HCT116 (cell line): ENCODE measurements around the gene EFCAB8. TPM values are rescaled to one million over a fixed set of nuclear protein-coding genes. Genes with fewer than 3 reads are reported as not detected.

Experiments
- ATAC-seq: fragments of 200-7000 bp; cut with Tn5 transposase; 2 replicates; pipeline ENCODE4 v1.9.1; 2020; ENCODE audit warnings: mild to moderate bottlenecking, moderate library complexity
- BruUV-seq: library from RNA; stranded (reverse); fragments of 400-500 nt; replicated peaks from 2 replicates; lab custom pipeline; 2021; lab: Mats Ljungman, UMichigan
- CTCF ChIA-PET: fragments of 300-600 bp; sonication (Branson Sonifier 250); formaldehyde crosslinking; loops from one replicate; lab custom pipeline; 2021; ENCODE audit warnings: antibody characterized with exemption; lab: Charles Lee
- POLR2A ChIA-PET: fragments of 300-600, 350-600 bp; sonication (Branson Sonifier 250); formaldehyde crosslinking; loops from one replicate; lab custom pipeline; 2021; ENCODE audit warnings: antibody characterized with exemption; lab: Charles Lee
- RAD21 ChIA-PET, 2 experiments: fragments of 300-600 bp; sonication (Branson Sonifier 250); formaldehyde crosslinking; loops; one replicate each; lab custom pipeline; 2023; ENCODE audit warnings: low total read pairs in 2 of 2; ENCODE audit not compliant: uncharacterized antibody in 2 of 2, unreplicated experiment in 2 of 2, low non-redundant PET in 1 of 2; lab: Charles Lee
- DNase-seq: peaks from one replicate; pipeline ENCODE4 v3.0.0-alpha.2; 2010; ENCODE audit warnings: low read depth, low spot score
- H2AFZ ChIP-seq: fragments of 200-600 bp; shearing (Covaris generic), sonication (generic); 2 replicates; pipeline ENCODE4 v1.6.1; 2017; ENCODE audit warnings: low read depth, mixed run types, mixed read lengths, antibody characterized with exemption, low read length; ENCODE audit not compliant: poor library complexity, severe bottlenecking
- H3K27ac ChIP-seq: 2 replicates; pipeline ENCODE4 v1.5.1; 2012; ENCODE audit warnings: low read depth, low read length
- H3K27me3 ChIP-seq: fragments of 200-600 bp; sonication (generic); 2 replicates; pipeline ENCODE4 v1.6.1; 2016; ENCODE audit warnings: mixed run types, low read length, mixed read lengths; ENCODE audit not compliant: insufficient read depth
- H3K36me3 ChIP-seq, 2 experiments: fragments of 200-500 bp in 1 of 2; fragments of 200-600 bp in 1 of 2; sonication (Bioruptor generic) in 1 of 2; sonication (generic) in 1 of 2; 2 replicates each; pipeline versions ENCODE4 v1.5.1 to v1.6.1; 2014 to 2016; ENCODE audit warnings: low read length in 2 of 2, inconsistent platforms in 1 of 2, mixed read lengths in 1 of 2, mixed run types in 1 of 2; ENCODE audit not compliant: insufficient read depth in 2 of 2, control insufficient read depth in 1 of 2
- H3K4me1 ChIP-seq, 2 experiments: fragments of 200-600 bp in 1 of 2; sonication (generic) in 1 of 2; 2 replicates each; pipeline versions ENCODE4 v1.5.1 to v1.6.1; 2012 to 2017; ENCODE audit warnings: low read length in 2 of 2, inconsistent platforms in 1 of 2, mild to moderate bottlenecking in 1 of 2, mixed read lengths in 1 of 2, mixed run types in 1 of 2, moderate library complexity in 1 of 2; ENCODE audit not compliant: insufficient read depth in 2 of 2, control insufficient read depth in 1 of 2
- H3K4me2 ChIP-seq: fragments of 200-600 bp; sonication (generic); 2 replicates; pipeline ENCODE4 v1.6.1; 2017; ENCODE audit warnings: mixed run types, low read length, mixed read lengths
- H3K4me3 ChIP-seq, 2 experiments: fragments of 200-600 bp in 1 of 2; sonication (generic) in 1 of 2; replicated peaks in 1 of 2; 2 replicates each; pipeline ENCODE4 v1.5.1; 2011 to 2016; ENCODE audit warnings: low read length in 2 of 2, control low read depth in 1 of 2, low read depth in 1 of 2, mild to moderate bottlenecking in 1 of 2, mixed read lengths in 1 of 2, mixed run types in 1 of 2
- H3K79me2 ChIP-seq: fragments of 200-600 bp; sonication (generic); 2 replicates; pipeline ENCODE4 v1.6.1; 2017; ENCODE audit warnings: mild to moderate bottlenecking, mixed run types, low read length, moderate library complexity, mixed read lengths; ENCODE audit not compliant: insufficient read depth
- H3K9ac ChIP-seq: fragments of 200-600 bp; sonication (generic); 2 replicates; pipeline ENCODE4 v1.6.1; 2016; ENCODE audit warnings: low read length, mixed read lengths
- H3K9me2 ChIP-seq: fragments of 200-600 bp; sonication (generic), shearing (Covaris generic); 2 replicates; pipeline ENCODE4 v1.6.1; 2017; ENCODE audit warnings: mixed run types, mild to moderate bottlenecking, moderate library complexity; ENCODE audit not compliant: insufficient read depth
- H3K9me3 ChIP-seq, 2 experiments: fragments of 200-500 bp in 1 of 2; fragments of 200-600 bp in 1 of 2; sonication (Bioruptor generic) in 1 of 2; sonication (generic) in 1 of 2; 2 replicates each; pipeline ENCODE4 v1.6.1; 2014 to 2017; ENCODE audit warnings: low read length in 2 of 2, mixed read lengths in 2 of 2, inconsistent platforms in 1 of 2, low read depth in 1 of 2, mild to moderate bottlenecking in 1 of 2, mixed run types in 1 of 2, moderate library complexity in 1 of 2; ENCODE audit not compliant: control insufficient read depth in 1 of 2, insufficient read depth in 1 of 2
- H4K20me1 ChIP-seq: fragments of 200-600 bp; sonication (generic), shearing (Covaris generic); 2 replicates; pipeline ENCODE4 v1.6.1; 2017; ENCODE audit warnings: mixed run types, mild to moderate bottlenecking, moderate library complexity; ENCODE audit not compliant: insufficient read depth
- CBX3 ChIP-seq: IDR thresholded peaks from 2 replicates; pipeline ENCODE4 v1.6.1; 2012; ENCODE audit warnings: low read depth
- CEBPB ChIP-seq: IDR thresholded peaks from 2 replicates; pipeline ENCODE4 v1.6.1; 2012; ENCODE audit warnings: low read depth
- ELF1 ChIP-seq: IDR thresholded peaks from 2 replicates; pipeline ENCODE4 v1.6.1; 2012; ENCODE audit warnings: low read depth, borderline replicate concordance
- EZH2 ChIP-seq: fragments of 200-600 bp; sonication (generic); IDR thresholded peaks from 2 replicates; pipeline ENCODE4 v1.6.1; 2017; ENCODE audit warnings: antibody characterized with exemption, mixed run types
- FOSL1 ChIP-seq: IDR thresholded peaks from 2 replicates; pipeline ENCODE4 v1.6.1; 2012; ENCODE audit warnings: low read depth
- JUND ChIP-seq: IDR thresholded peaks from 2 replicates; pipeline ENCODE4 v1.6.1; 2012
- POLR2AphosphoS5 ChIP-seq: IDR thresholded peaks from 2 replicates; pipeline ENCODE4 v1.6.1; 2011; ENCODE audit warnings: mild to moderate bottlenecking, low read depth, low read length, moderate library complexity
- RAD21 ChIP-seq: IDR thresholded peaks from 2 replicates; pipeline ENCODE4 v1.6.1; 2012; ENCODE audit warnings: low read depth, mild to moderate bottlenecking
- SIN3A ChIP-seq: IDR thresholded peaks from 2 replicates; pipeline ENCODE4 v1.6.1; 2012; ENCODE audit warnings: low read depth
- SP1 ChIP-seq: IDR thresholded peaks from 2 replicates; pipeline ENCODE4 v1.6.1; 2012; ENCODE audit warnings: low read depth
- SRF ChIP-seq: IDR thresholded peaks from 2 replicates; pipeline ENCODE4 v1.6.1; 2012; ENCODE audit warnings: low read depth
- TCF7L2 ChIP-seq: IDR thresholded peaks from 2 replicates; pipeline ENCODE4 v1.7.0; 2011; ENCODE audit warnings: borderline replicate concordance, inconsistent platforms; ENCODE audit not compliant: insufficient read depth, insufficient read length; ENCODE audit errors: extremely low read depth
- YY1 ChIP-seq: IDR thresholded peaks from 2 replicates; pipeline ENCODE4 v1.6.1; 2011; ENCODE audit warnings: low read length, low read depth, moderate library complexity, mild to moderate bottlenecking; ENCODE audit not compliant: insufficient replicate concordance; ENCODE audit errors: extremely low read depth
- ZFX ChIP-seq: fragments of 450-650 bp; IDR thresholded peaks from 2 replicates; pipeline ENCODE4 v1.6.1; 2017
- ZNF274 ChIP-seq: fragments of 200-500 bp; sonication (Bioruptor generic); IDR thresholded peaks from 2 replicates; pipeline ENCODE4 v1.6.1; 2014; ENCODE audit warnings: mild to moderate bottlenecking, low read depth, low read length, inconsistent platforms
- intact Hi-C: fragments of 100-400 bp; cut with micrococcal nuclease; formaldehyde crosslinking; loops from 2 replicates; pipeline ENCODE4 v1.10.0; 2022
- total RNA-seq: library from RNA; stranded (reverse); gene quantifications from one replicate; pipeline ENCODE4 v1.2.1, GENCODE V29; 2021; ENCODE audit not compliant: unreplicated experiment
- TF ChIP-seq, protein P1 (sequence below): IDR thresholded peaks from 2 replicates; pipeline ENCODE4 v1.6.1; 2012; ENCODE audit warnings: low read depth
- TF ChIP-seq, protein P2 (sequence below): IDR thresholded peaks from 2 replicates; pipeline ENCODE4 v1.6.1; 2011; ENCODE audit warnings: mild to moderate bottlenecking, low read length, moderate library complexity; ENCODE audit not compliant: insufficient replicate concordance; ENCODE audit errors: extremely low read depth
- TF ChIP-seq, protein P3 (sequence below), 3 experiments: fragments of 200-600 bp in 1 of 3; sonication (generic) in 1 of 3; IDR thresholded peaks in 2 of 3; conservative IDR thresholded peaks in 1 of 3; 2 replicates each; pipeline ENCODE4 v1.5.1; 2012 to 2017; ENCODE audit warnings: low read depth in 2 of 3, low read length in 2 of 3, antibody characterized with exemption in 1 of 3, borderline replicate concordance in 1 of 3, control low read depth in 1 of 3, mild to moderate bottlenecking in 1 of 3, mixed read lengths in 1 of 3, mixed run types in 1 of 3, moderate library complexity in 1 of 3; ENCODE audit not compliant: insufficient read depth in 1 of 3

EFCAB8 gene
- total RNA-seq, 1 experiment from 2014 or later, result 0.42 TPM

DNA sequence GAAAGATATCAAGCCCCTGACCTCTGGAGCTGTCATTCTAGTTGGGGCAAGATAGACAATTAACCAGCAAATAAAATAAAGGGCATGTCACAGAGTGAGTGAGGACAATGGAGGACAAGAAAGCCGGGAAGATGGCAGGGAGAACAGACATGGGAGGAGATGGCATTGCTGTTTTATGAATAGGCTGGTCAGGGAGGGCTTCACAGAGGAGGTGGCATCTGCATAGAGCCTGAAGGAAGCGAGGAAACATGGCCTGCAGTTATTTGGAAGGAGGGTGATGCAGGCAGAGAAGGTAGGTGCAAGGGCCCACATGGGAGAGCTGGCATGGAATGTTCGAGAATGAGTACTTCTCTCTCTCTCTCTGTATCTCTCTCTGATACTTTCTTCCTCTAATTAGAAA is 63.7 kb downstream of the EFCAB8 start:
- H3K4me1 ChIP-seq, result no peaks in the 10 kb centered on the region
- no peak overlapping the region for H2AFZ ChIP-seq
- H3K9me2 ChIP-seq, result no peaks in the 10 kb centered on the region
- no peak overlapping the region for H3K4me3 ChIP-seq
- no peaks in the 10 kb centered on the region for H3K79me2 ChIP-seq
- CTCF ChIA-PET, result interaction anchor here (1.9 kb wide), 1 partner anchor 20 kb away, joined by 5 read pairs; no protein-coding TSS in a partner anchor
- RAD21 ChIA-PET, result no interaction called here
- H3K9ac ChIP-seq, result no peak overlapping the region
- H3K36me3 ChIP-seq, result no peaks in the 10 kb centered on the region
- H4K20me1 ChIP-seq, result no peaks in the 10 kb centered on the region
- ATAC-seq, result no peak
- intact Hi-C loops, result no loop called here
- H3K9me3 ChIP-seq, result no peaks in the 10 kb centered on the region
- TF ChIP-seq EZH2 (no peak), YY1 (no peak), ZNF274 (no peak), SRF (no peak), POLR2AphosphoS5 (no peak), TCF7L2 (no peak), JUND (no peak), CBX3 (no peak), ZFX (no peak), SIN3A (no peak), SP1 (no peak), FOSL1 (no peak), CEBPB (no peak), RAD21 (no peak), ELF1 (no peak)
- TF ChIP-seq, protein P1, sequence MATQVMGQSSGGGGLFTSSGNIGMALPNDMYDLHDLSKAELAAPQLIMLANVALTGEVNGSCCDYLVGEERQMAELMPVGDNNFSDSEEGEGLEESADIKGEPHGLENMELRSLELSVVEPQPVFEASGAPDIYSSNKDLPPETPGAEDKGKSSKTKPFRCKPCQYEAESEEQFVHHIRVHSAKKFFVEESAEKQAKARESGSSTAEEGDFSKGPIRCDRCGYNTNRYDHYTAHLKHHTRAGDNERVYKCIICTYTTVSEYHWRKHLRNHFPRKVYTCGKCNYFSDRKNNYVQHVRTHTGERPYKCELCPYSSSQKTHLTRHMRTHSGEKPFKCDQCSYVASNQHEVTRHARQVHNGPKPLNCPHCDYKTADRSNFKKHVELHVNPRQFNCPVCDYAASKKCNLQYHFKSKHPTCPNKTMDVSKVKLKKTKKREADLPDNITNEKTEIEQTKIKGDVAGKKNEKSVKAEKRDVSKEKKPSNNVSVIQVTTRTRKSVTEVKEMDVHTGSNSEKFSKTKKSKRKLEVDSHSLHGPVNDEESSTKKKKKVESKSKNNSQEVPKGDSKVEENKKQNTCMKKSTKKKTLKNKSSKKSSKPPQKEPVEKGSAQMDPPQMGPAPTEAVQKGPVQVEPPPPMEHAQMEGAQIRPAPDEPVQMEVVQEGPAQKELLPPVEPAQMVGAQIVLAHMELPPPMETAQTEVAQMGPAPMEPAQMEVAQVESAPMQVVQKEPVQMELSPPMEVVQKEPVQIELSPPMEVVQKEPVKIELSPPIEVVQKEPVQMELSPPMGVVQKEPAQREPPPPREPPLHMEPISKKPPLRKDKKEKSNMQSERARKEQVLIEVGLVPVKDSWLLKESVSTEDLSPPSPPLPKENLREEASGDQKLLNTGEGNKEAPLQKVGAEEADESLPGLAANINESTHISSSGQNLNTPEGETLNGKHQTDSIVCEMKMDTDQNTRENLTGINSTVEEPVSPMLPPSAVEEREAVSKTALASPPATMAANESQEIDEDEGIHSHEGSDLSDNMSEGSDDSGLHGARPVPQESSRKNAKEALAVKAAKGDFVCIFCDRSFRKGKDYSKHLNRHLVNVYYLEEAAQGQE, result no peak
- TF ChIP-seq, protein P2, sequence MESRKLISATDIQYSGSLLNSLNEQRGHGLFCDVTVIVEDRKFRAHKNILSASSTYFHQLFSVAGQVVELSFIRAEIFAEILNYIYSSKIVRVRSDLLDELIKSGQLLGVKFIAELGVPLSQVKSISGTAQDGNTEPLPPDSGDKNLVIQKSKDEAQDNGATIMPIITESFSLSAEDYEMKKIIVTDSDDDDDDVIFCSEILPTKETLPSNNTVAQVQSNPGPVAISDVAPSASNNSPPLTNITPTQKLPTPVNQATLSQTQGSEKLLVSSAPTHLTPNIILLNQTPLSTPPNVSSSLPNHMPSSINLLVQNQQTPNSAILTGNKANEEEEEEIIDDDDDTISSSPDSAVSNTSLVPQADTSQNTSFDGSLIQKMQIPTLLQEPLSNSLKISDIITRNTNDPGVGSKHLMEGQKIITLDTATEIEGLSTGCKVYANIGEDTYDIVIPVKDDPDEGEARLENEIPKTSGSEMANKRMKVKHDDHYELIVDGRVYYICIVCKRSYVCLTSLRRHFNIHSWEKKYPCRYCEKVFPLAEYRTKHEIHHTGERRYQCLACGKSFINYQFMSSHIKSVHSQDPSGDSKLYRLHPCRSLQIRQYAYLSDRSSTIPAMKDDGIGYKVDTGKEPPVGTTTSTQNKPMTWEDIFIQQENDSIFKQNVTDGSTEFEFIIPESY, result no peak
- TF ChIP-seq, protein P3, sequence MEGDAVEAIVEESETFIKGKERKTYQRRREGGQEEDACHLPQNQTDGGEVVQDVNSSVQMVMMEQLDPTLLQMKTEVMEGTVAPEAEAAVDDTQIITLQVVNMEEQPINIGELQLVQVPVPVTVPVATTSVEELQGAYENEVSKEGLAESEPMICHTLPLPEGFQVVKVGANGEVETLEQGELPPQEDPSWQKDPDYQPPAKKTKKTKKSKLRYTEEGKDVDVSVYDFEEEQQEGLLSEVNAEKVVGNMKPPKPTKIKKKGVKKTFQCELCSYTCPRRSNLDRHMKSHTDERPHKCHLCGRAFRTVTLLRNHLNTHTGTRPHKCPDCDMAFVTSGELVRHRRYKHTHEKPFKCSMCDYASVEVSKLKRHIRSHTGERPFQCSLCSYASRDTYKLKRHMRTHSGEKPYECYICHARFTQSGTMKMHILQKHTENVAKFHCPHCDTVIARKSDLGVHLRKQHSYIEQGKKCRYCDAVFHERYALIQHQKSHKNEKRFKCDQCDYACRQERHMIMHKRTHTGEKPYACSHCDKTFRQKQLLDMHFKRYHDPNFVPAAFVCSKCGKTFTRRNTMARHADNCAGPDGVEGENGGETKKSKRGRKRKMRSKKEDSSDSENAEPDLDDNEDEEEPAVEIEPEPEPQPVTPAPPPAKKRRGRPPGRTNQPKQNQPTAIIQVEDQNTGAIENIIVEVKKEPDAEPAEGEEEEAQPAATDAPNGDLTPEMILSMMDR (IDR thresholded peaks at IDR 0.05 in 2 of 3, conservative IDR thresholded peaks at IDR 0.05 in 1 of 3; ENCODE audit: borderline replicate concordance in 1 of 3, insufficient read depth in 1 of 3, low read depth in 2 of 3, low read length in 2 of 3), result no peak
- POLR2A ChIA-PET, result no interaction called here
- BruUV-seq, result no TSS peak
- no peak overlapping the region for H3K4me2 ChIP-seq
- no peaks in the 10 kb centered on the region for H3K27me3 ChIP-seq
- no peak overlapping the region for H3K27ac ChIP-seq
- DNase-seq, result no peak
